H1 (cell line): ENCODE data around the gene CRNN. TPM values are rescaled to one million over a fixed set of nuclear protein-coding genes. Genes with fewer than 3 reads are reported as not detected.

Experiments used
- CTCF ChIA-PET: fragments of 300-600 bp; sonication (Branson Sonifier 250); formaldehyde crosslinking; loops from one replicate; lab custom pipeline; 2021; ENCODE audit not compliant: partially characterized antibody; lab: Charles Lee
- POLR2A ChIA-PET: fragments of 300-600 bp; sonication (Branson Sonifier 250); formaldehyde crosslinking; loops from one replicate; lab custom pipeline; 2021; ENCODE audit warnings: inconsistent platforms; ENCODE audit not compliant: partially characterized antibody; lab: Charles Lee
- DNase-seq, 2 experiments: peaks; one replicate each; pipeline versions ENCODE4 v3.0.0 to v3.0.0-alpha.2; 2010 to 2022; ENCODE audit warnings: low spot score in 2 of 2, low read depth in 1 of 2, mixed read lengths in 1 of 2
- FAIRE-seq: peaks from 2 replicates; lab custom pipeline; 2011; peaks lifted over from hg19 to GRCh38; lab: Jason Lieb, UNC
- H2AFZ ChIP-seq: 2 replicates; pipeline ENCODE4 v1.8.1; 2012; ENCODE audit warnings: low read length, inconsistent platforms
- H2AK5ac ChIP-seq: 2 replicates; pipeline ENCODE4 v1.6.1; 2013; ENCODE audit warnings: low read depth, low read length
- H2BK120ac ChIP-seq: replicated peaks from 2 replicates; pipeline ENCODE3; 2013; ENCODE audit warnings: low read depth, low read length, inconsistent platforms
- H2BK12ac ChIP-seq: 2 replicates; pipeline ENCODE4 v1.6.1; 2013; ENCODE audit warnings: low read depth, low read length
- H2BK15ac ChIP-seq: 2 replicates; pipeline ENCODE4 v1.6.1; 2013; ENCODE audit warnings: low read length
- H2BK20ac ChIP-seq: 2 replicates; pipeline ENCODE4 v1.6.1; 2013; ENCODE audit warnings: low read length
- H2BK5ac ChIP-seq: 2 replicates; pipeline ENCODE4 v1.6.1; 2013; ENCODE audit warnings: low read depth, low read length
- H3K14ac ChIP-seq: 2 replicates; pipeline ENCODE4 v1.6.1; 2013; ENCODE audit warnings: inconsistent platforms; ENCODE audit not compliant: insufficient read length
- H3K18ac ChIP-seq: 2 replicates; pipeline ENCODE4 v1.6.1; 2013; ENCODE audit warnings: low read length; ENCODE audit errors: extremely low read depth
- H3K23ac ChIP-seq: 2 replicates; pipeline ENCODE4 v1.6.1; 2013; ENCODE audit warnings: inconsistent platforms; ENCODE audit not compliant: insufficient read length
- H3K23me2 ChIP-seq: 2 replicates; pipeline ENCODE4 v1.6.1; 2013; ENCODE audit warnings: low read depth, low read length
- H3K27ac ChIP-seq: 2 replicates; pipeline ENCODE4 v1.6.1; 2011; ENCODE audit warnings: low read depth, low read length, inconsistent platforms
- H3K27me3 ChIP-seq, 4 experiments: replicated peaks in 1 of 4; 1 replicate in 1 of 4; 2 replicates in 3 of 4; pipeline versions ENCODE4 v1.6.1 to v1.8.1; 2011 to 2013; ENCODE audit warnings: low read length in 3 of 4, mild to moderate bottlenecking in 3 of 4, inconsistent platforms in 2 of 4, mixed read lengths in 2 of 4, moderate library complexity in 1 of 4; ENCODE audit not compliant: control insufficient read depth in 3 of 4, insufficient read depth in 3 of 4; ENCODE audit errors: extremely low read depth in 1 of 4
- H3K36me3 ChIP-seq, 4 experiments: 2 replicates each; pipeline versions ENCODE4 v1.6.1 to v1.8.1; 2011 to 2013; ENCODE audit warnings: mild to moderate bottlenecking in 4 of 4, low read length in 3 of 4, moderate library complexity in 2 of 4, control low read depth in 1 of 4, inconsistent platforms in 1 of 4; ENCODE audit not compliant: insufficient read depth in 4 of 4, control insufficient read depth in 2 of 4
- H3K4ac ChIP-seq: replicated peaks from 2 replicates; pipeline ENCODE3; 2013; ENCODE audit warnings: low read length, low read depth, mixed read lengths, inconsistent platforms; ENCODE audit not compliant: insufficient read length
- H3K4me1 ChIP-seq, 4 experiments: replicated peaks in 1 of 4; 1 replicate in 1 of 4; 2 replicates in 3 of 4; pipeline versions ENCODE4 v1.6.1 to v1.8.1; 2011 to 2013; ENCODE audit warnings: low read length in 3 of 4, inconsistent platforms in 2 of 4, mixed read lengths in 1 of 4; ENCODE audit not compliant: insufficient read depth in 4 of 4, control insufficient read depth in 3 of 4
- H3K4me2 ChIP-seq, 2 experiments: 2 replicates each; pipeline versions ENCODE4 v1.6.1 to v1.8.1; 2011 to 2013; ENCODE audit warnings: low read depth in 2 of 2, low read length in 2 of 2, control low read depth in 1 of 2, inconsistent platforms in 1 of 2, mild to moderate bottlenecking in 1 of 2; ENCODE audit not compliant: insufficient read depth in 1 of 2
- H3K4me3 ChIP-seq, 4 experiments: fragments of 200-600, 300-600 bp in 1 of 4; sonication (generic), shearing (Covaris generic), sonication (Bioruptor Twin) in 1 of 4; 2 replicates each; pipeline versions ENCODE4 v1.5.1 to v1.8.1; 2011 to 2016; ENCODE audit warnings: low read length in 4 of 4, low read depth in 3 of 4, control low read depth in 2 of 4, inconsistent platforms in 2 of 4, mild to moderate bottlenecking in 2 of 4, mixed read lengths in 1 of 4, moderate library complexity in 1 of 4; ENCODE audit not compliant: insufficient read depth in 2 of 4; ENCODE audit errors: extremely low read depth in 1 of 4
- H3K56ac ChIP-seq: replicated peaks from 2 replicates; pipeline ENCODE3; 2013; ENCODE audit warnings: low read depth, mild to moderate bottlenecking, mixed read lengths, low read length, inconsistent platforms; ENCODE audit not compliant: insufficient read length
- H3K79me1 ChIP-seq: 2 replicates; pipeline ENCODE4 v1.6.1; 2013; ENCODE audit warnings: low read depth, low read length, control low read depth
- H3K79me2 ChIP-seq, 2 experiments: 2 replicates each; pipeline versions ENCODE4 v1.6.1 to v1.8.1; 2012 to 2013; ENCODE audit warnings: low read length in 2 of 2, mild to moderate bottlenecking in 2 of 2, inconsistent platforms in 1 of 2; ENCODE audit not compliant: insufficient read depth in 2 of 2, control insufficient read depth in 1 of 2
- H3K9ac ChIP-seq, 4 experiments: replicated peaks in 1 of 4; 1 replicate in 1 of 4; 2 replicates in 3 of 4; pipeline versions ENCODE4 v1.6.1 to v1.8.1; 2011 to 2013; ENCODE audit warnings: low read depth in 3 of 4, low read length in 3 of 4, control low read depth in 2 of 4, mild to moderate bottlenecking in 2 of 4, moderate library complexity in 2 of 4, inconsistent platforms in 1 of 4; ENCODE audit errors: extremely low read depth in 1 of 4
- H3K9me3 ChIP-seq, 2 experiments: 2 replicates each; pipeline versions ENCODE4 v1.6.1 to v1.8.1; 2012 to 2013; ENCODE audit warnings: mild to moderate bottlenecking in 2 of 2, moderate library complexity in 2 of 2, control low read depth in 1 of 2, inconsistent platforms in 1 of 2, low read depth in 1 of 2, low read length in 1 of 2, mixed read lengths in 1 of 2; ENCODE audit not compliant: insufficient read depth in 2 of 2
- H4K20me1 ChIP-seq, 2 experiments: replicated peaks in 1 of 2; 2 replicates each; pipeline versions ENCODE3 to v1.8.1; 2011 to 2013; ENCODE audit warnings: inconsistent platforms in 2 of 2, low read length in 2 of 2, mild to moderate bottlenecking in 1 of 2; ENCODE audit not compliant: insufficient read depth in 2 of 2, control insufficient read depth in 1 of 2
- H4K5ac ChIP-seq: 2 replicates; pipeline ENCODE4 v1.6.1; 2013; ENCODE audit warnings: low read length, low read depth, mixed read lengths, inconsistent platforms; ENCODE audit not compliant: insufficient read length
- H4K8ac ChIP-seq: 2 replicates; pipeline ENCODE4 v1.8.0; 2013; ENCODE audit warnings: mild to moderate bottlenecking, moderate library complexity, low read length, inconsistent platforms; ENCODE audit not compliant: insufficient read depth; ENCODE audit errors: extremely low read depth
- H4K91ac ChIP-seq: replicated peaks from 2 replicates; pipeline ENCODE3; 2013; ENCODE audit warnings: low read length, mixed read lengths, inconsistent platforms; ENCODE audit not compliant: insufficient read length
- CTBP2 ChIP-seq: IDR thresholded peaks from 2 replicates; pipeline ENCODE4 v1.7.0; 2011; ENCODE audit warnings: borderline replicate concordance, mild to moderate bottlenecking, moderate library complexity, mixed read lengths, low read length; ENCODE audit not compliant: insufficient read depth, insufficient read length
- HDAC6 ChIP-seq: IDR thresholded peaks from one replicate; pipeline ENCODE4 v1.7.1; 2012; ENCODE audit warnings: low read depth, mild to moderate bottlenecking, inconsistent platforms, low read length, moderate library complexity
- POU5F1 ChIP-seq: IDR thresholded peaks from 2 replicates; pipeline ENCODE4 v1.6.1; 2011; ENCODE audit warnings: low read depth, mild to moderate bottlenecking, low read length, moderate library complexity
- RNF2 ChIP-seq: fragments of 200-900, 300-1000 bp; sonication (generic); IDR thresholded peaks from 2 replicates; pipeline ENCODE4 v1.7.1; 2016; ENCODE audit warnings: borderline replicate concordance, low read depth, mild to moderate bottlenecking, antibody characterized with exemption, low read length; ENCODE audit not compliant: poor library complexity, severe bottlenecking; ENCODE audit errors: missing control alignments
- SIX5 ChIP-seq: IDR thresholded peaks from 2 replicates; pipeline ENCODE4 v1.6.1; 2011; ENCODE audit warnings: mild to moderate bottlenecking, low read depth, low read length
- TAF7 ChIP-seq: optimal IDR thresholded peaks from 2 replicates; pipeline ENCODE3; 2011; ENCODE audit warnings: low read depth, mild to moderate bottlenecking, inconsistent platforms, low read length, moderate library complexity, borderline replicate concordance
- WGBS, 2 experiments: shearing (Covaris generic) in 1 of 2; methylation state at CpG; one replicate each; pipeline versions ENCODE4 v1.1.6 to v1.1.7; 2013 to 2015; ENCODE audit warnings: low lambda C conversion rate in 2 of 2, mixed read lengths in 2 of 2, inconsistent platforms in 1 of 2, low coverage in 1 of 2, missing lambda C conversion rate in 1 of 2; ENCODE audit not compliant: insufficient replicate concordance in 2 of 2, insufficient coverage in 1 of 2, insufficient read length in 1 of 2; ENCODE audit errors: extremely low coverage in 1 of 2, missing lambda C conversion rate in 1 of 2; 5-methylcytosine and 5-hydroxymethylcytosine counted together
- polyA plus RNA-seq, 7 experiments: library from polyadenylated mRNA; depleted of rRNA in 3 of 7; stranded (reverse) in 5 of 7; unstranded in 2 of 7; fragments of >200 nt in 5 of 7; fragments of 200-250 nt in 2 of 7; gene quantifications; 1 replicate in 5 of 7; 2 replicates in 1 of 7; 4 replicates in 1 of 7; pipeline versions ENCODE4 v1.2.1 to v1.2.3, GENCODE V29; 2011 to 2013; ENCODE audit warnings: missing spikeins in 2 of 7, mixed read lengths in 2 of 7
- total RNA-seq: library from RNA; stranded (reverse); fragmentation: NEBNext Ultra II Directional; extraction: Animal tissue kit (Norgen Biotek cat#: 25700); gene quantifications from 2 replicates; pipeline ENCODE4 v1.2.1, GENCODE V29; 2021

The CRNN gene
- total and polyA plus RNA-seq, 2 of the 8 experiments (the other 6 are each of a cell fraction or from before 2014, with no cell fraction given), result not detected

GRCh38 chr1:152442765-152443164, 28.7 kb upstream of the CRNN start:
- Histone ChIP-seq H3K36me3 (no peaks in the 10 kb centered on the region), H3K56ac (no peak overlapping the region), H2AFZ (no peak overlapping the region), H3K4ac (no peak overlapping the region), H3K4me1 (no peaks in the 10 kb centered on the region; a peak in 1 of 7 replicates), H2BK20ac (no peak overlapping the region), H3K23me2 (no peaks in the 10 kb centered on the region; the same call in 1 of the 2 replicates), H3K18ac (no peak overlapping the region), H2AK5ac (no peak overlapping the region), H3K9me3 (peaks cover 82 to 94% of the 10 kb centered on the region in 2 experiments), H2BK120ac (no peak overlapping the region), H3K27ac (no peak overlapping the region), H4K20me1 (no peaks in the 10 kb centered on the region), H4K8ac (no peak overlapping the region), H3K14ac (no peak overlapping the region), H3K23ac (no peak overlapping the region), H3K4me3 (no peak overlapping the region), H3K27me3 (no peaks in the 10 kb centered on the region), H3K79me2 (no peaks in the 10 kb centered on the region), H2BK15ac (no peak overlapping the region), H4K5ac (no peak overlapping the region), H2BK5ac (no peak overlapping the region), H3K79me1 (no peaks in the 10 kb centered on the region), H3K4me2 (no peak overlapping the region), H4K91ac (no peak overlapping the region), H3K9ac (no peak overlapping the region), H2BK12ac (no peak overlapping the region)
- no peak for DNase-seq
- CTCF ChIA-PET, result interaction anchor here (0.7 kb wide), 1 partner anchor 390 kb away, joined by 4 read pairs; no protein-coding TSS in a partner anchor
- no peak for FAIRE-seq
- WGBS, 2 experiments, result 84% methylated on average over 3 of the region's 3 CpGs; no CpG with 5 or more reads in 1 of the 2 experiments
- POLR2A ChIA-PET, result no interaction called here
- no peak for TF ChIP-seq SIX5
- no peak for TF ChIP-seq HDAC6
- no peak for TF ChIP-seq RNF2
- TF ChIP-seq CTBP2, result no peak
- TF ChIP-seq TAF7, result no peak
- no peak for TF ChIP-seq POU5F1
